Renal cortex interstitium (tissue), 11 donors: Measurements from ENCODE around the gene CRHR1. TPM values are rescaled to one million over a fixed set of nuclear protein-coding genes. Genes with fewer than 3 reads are reported as not detected.
A peak's percentile ranks its signal among the peaks of the same experiment; 100 is the strongest.

Experiments used
- DNase-seq, 11 donors: peaks; one replicate each; pipeline ENCODE4 v3.0.0-alpha.2; 2013; ENCODE audit warnings: low read depth in 9 of 11, low spot score in 4 of 11; ENCODE audit errors: extremely low read depth in 1 of 11
- polyA plus RNA-seq, 3 donors: library from polyadenylated mRNA; unstranded; fragments of 120-200 nt; gene quantifications; one replicate each; pipeline ENCODE4 v1.2.1, GENCODE V29; 2013; ENCODE audit not compliant: insufficient read length in 3 of 3

The CRHR1 gene
- polyA plus RNA-seq, 3 donors: 0.39 TPM; not detected in 2

DNA sequence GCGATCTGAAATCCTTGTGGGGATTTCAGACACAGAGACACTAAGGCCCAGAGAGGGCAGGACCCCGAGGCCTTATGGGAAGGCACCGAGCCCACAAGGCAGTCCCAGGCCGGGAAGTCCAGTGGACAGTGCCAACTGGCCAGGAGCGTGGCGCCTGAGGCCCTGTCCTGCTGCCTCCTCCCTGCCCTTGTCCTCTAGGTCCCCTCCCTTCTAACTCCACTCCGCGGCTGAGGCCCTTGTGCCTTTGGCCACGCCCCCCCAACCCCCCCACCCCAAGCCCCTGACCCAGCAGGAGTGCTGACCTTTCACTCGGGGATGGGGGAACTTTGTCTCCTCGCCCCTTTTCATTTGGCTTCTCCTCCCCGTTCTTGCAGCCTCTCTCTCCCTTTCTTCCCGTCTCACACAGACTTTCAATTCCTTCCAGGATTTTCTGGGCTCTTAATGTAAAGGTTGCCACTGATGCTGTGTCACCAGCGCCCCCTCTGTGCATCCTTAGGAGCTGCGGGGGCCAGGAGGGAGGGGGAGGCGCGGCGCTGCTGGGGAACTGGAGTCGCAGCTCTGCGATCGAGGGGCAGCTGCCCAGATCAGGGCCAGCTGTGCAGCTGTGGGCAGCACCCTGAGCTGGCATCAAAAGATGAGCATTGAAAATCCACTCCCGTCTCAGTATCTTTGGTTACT is 29.1 kb downstream of the CRHR1 start:
- peak in 5 of 11 donors; percentile 13 to 19 (median 15) for DNase-seq

GRCh38 chr17:45814622-45815606 is 30.8 kb downstream of the CRHR1 start:
- no peak for DNase-seq

DNA sequence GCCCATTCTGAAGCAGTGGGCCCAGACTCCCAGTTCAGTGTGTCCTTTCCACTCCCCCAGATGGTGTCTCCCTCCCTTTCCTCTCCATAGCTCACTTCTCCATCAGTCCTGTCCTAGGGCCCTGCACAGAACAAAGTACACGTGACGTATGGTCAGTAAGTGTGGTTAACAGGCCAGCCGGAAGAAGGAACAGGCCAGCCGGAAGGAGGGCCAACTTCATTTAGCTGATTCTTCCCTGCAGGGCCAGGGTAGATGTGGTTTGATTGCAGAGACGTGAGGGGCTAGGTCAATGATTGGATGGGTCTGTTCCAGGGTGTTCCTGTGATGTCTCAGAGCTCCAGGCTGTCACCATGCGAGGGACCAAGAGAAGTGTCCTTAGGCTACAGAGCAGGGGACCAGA is 31.6 kb downstream of the CRHR1 start:
- no peak for DNase-seq

- DNase-seq: no peak
Observed at GRCh38 chr17:45818041-45818440, 33.9 kb downstream of the CRHR1 start.

- DNase-seq: no peak
Observed at GRCh38 chr17:45818699-45819098, 34.6 kb downstream of the CRHR1 start.

GRCh38 chr17:45819632-45820031 is 35.5 kb downstream of the CRHR1 start:
- DNase-seq: no peak

DNA sequence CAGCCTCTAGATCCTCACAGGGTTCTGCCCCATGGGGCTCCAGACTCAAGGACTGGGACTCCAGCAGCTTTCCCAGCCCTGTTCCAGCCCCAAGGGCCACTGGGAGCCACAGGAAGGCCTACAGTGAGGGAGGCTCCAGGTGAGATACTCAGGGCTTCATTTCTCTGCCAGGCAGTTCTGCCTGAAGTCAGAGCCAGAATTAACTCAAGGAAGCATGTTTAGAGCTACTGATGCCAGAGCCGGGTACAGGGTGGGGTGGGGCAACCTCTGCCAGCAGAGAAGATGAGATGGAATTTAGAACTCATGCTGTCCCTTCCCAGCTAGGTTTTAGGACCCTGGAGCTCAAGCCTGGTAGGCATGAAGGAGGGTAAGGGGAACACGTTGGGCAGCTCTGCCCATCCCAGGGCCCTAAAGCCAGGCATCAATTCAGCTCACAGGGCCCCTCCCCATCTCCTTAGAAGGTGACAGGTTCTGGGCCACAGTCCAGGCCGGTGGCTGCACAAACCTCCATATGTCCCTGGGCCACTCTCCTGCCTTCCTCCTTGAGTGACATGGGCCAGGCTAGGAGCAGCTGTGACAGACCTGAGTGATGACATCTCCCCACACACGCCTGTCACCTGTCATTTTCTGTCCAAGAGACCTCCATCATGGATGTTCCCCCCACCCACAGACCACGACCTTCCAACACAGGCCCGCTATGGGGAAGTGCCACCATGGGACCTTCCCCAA is 36.1 kb downstream of the CRHR1 start:
- DNase-seq: no peak

DNA sequence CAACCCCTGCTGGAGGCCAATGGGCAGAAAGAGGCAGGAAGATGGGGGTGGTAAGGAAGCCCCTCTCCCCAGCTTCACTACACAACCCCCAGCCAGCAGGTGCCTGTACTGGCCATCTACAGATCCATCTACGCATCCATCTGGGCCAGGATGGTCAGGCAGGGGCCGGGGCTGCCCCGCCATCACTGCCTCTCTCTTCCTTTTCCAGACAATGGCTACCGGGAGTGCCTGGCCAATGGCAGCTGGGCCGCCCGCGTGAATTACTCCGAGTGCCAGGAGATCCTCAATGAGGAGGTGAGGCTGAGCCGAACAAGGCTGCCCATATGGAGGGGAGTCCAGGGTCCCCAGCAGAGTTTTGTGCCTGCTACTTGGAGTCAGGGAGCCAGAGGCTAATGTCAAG is 37.0 kb downstream of the CRHR1 start:
- DNase-seq: no peak

GRCh38 chr17:45823598-45823997 is 39.5 kb downstream of the CRHR1 start:
- no peak for DNase-seq

DNA sequence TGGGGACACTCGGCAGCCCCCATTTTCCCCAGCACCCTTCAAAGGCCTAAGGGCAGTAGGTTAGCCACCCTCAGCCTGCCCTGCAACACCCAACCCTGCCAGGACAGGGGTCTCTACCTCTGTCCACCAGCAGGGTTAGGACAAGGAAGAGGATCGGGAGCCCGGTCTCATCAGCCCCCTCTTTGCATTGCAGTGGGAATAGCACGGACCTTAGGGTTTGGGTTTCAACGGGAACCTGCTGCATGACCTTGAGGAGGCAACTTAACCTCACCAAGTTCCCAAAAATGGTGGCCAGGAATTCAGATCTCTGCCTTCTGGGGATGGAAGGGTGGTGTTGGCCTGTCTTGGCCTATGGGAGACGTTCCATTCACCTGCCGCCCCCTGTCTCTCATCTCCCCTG is 40.4 kb downstream of the CRHR1 start:
- DNase-seq: no peak

- DNase-seq: no peak
Observed at GRCh38 chr17:45824901-45825492, 40.9 kb downstream of the CRHR1 start.

- no peak for DNase-seq
Observed at GRCh38 chr17:45825792-45826191, 41.7 kb downstream of the CRHR1 start.

DNA sequence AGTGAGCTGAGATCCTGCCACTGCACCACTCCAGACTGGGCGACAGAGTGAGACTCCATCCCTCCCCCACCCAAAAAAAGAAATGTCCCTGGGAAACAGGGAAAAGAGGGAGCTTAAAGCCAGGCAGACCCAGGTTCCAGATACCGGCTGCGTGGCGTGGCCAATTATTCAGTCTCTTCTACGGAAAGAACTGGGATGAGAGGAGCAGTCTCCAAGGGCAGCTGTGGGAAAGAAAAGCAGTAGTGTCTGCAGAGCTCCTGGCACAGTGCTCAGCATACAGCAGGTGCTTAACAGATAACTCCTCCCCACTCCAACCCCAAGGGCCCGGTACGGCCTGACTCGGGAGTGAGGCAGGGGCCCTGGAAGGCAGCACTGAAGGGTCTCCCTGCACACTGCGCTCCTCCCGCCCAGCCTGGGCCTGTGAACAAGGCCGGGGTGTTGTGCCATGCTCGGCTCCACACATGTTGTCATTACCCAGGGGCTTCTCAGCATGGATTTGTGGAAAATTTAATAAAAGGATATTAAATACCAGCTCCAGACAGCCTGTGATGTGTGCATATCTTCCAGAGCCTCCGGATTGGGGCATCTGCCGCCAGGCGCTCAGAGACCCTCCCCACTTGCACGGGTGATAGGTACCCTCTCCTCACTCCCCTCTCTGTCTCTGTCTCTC is 42.9 kb downstream of the CRHR1 start:
- no peak for DNase-seq

GRCh38 chr17:45828171-45828570 is 44.1 kb downstream of the CRHR1 start:
- no peak for DNase-seq

DNA sequence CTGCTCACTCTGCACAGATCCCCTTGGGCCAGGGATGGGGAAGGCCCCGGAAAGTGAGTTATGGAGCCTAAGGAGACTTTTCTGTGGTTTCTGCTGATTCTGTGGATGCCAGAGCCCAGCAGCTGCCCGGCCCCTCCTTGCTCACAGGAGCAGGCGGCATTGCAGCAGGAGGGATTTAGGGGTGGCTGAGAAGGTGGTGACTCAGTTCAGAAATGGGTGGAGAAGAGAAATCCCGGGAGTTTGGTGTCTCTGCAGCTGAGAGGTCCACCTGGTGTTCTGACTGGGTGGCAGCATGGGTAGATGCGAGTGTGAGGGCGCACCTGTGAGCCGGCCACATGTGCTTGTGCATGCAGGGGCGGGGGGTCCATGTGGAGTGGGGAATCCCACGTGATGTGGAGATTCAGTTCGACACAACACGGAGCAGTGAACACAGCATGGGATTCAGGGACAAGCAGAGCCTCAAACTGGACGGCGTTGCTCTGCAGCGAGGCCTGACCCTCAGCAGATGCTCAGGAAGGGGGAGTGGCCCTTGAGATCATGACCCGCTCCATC is 44.5 kb downstream of the CRHR1 start:
- no peak for DNase-seq

GRCh38 chr17:45833920-45834319 is 49.8 kb downstream of the CRHR1 start:
- no peak for DNase-seq

DNA sequence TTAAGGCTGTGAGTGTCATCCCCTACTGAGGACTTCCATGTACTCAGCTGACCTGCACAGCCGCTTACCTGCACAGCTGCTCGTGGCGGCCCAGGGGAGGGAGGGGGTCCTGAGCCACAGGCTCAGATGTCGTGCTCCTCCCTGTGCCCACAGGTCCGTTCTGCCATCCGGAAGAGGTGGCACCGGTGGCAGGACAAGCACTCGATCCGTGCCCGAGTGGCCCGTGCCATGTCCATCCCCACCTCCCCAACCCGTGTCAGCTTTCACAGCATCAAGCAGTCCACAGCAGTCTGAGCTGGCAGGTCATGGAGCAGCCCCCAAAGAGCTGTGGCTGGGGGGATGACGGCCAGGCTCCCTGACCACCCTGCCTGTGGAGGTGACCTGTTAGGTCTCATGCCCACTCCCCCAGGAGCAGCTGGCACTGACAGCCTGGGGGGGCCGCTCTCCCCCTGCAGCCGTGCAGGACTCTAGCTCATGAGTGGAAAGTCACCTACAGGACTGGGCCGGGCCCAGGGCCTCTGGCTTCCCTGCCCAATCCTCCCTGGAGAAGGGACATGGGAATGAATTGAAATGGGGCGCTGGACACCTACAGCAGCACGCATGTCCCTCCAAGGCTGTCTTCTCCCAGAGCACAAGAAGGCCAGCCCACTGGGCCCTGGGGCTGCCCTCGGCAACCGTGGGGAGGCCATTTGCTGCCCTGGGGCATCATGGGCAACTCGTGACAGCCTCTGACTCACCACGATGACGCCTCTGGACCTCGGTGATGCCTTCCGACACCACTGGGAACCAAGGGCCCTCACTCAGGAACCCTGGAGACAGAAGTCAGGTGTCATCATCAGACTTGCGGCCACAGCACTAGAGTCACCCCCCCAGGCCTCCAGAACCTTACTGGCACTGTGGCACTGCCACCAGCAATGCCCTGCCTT is 50.6 kb downstream of the CRHR1 start:
- DNase-seq: no peak
